ENCODE results near the gene MAGIX.

Gene MAGIX

GRCh38 chrX:49184294-49185281 is 22.0 kb downstream of the MAGIX start:
- H4K20me1 ChIP-seq (ENCODE audit: insufficient read depth, low read length), result no peaks in the 10 kb centered on the region
- H3K4me2 ChIP-seq (ENCODE audit: low read length), result peak overlapping the region; percentile 94
- peaks cover 20% of the 10 kb centered on the region for H3K36me3 ChIP-seq (ENCODE audit: insufficient read depth, low read length)
- no peaks in the 10 kb centered on the region for H3K9me3 ChIP-seq (ENCODE audit: low read length)
- H3K4me3 ChIP-seq (ENCODE audit: low read depth, low read length, poor library complexity, severe bottlenecking), result peak overlapping the region; percentile 90
- no peaks in the 10 kb centered on the region for H3K27me3 ChIP-seq (ENCODE audit: insufficient read depth, low read length)
- H3K9me2 ChIP-seq (ENCODE audit: low read depth, low read length), result no peaks in the 10 kb centered on the region
- peak overlapping the region; percentile 85 for H3K9ac ChIP-seq (ENCODE audit: low read length)
- no peaks in the 10 kb centered on the region for H3F3A ChIP-seq (ENCODE audit: insufficient read depth, low read length)
- no peaks in the 10 kb centered on the region for H3K79me2 ChIP-seq (ENCODE audit: insufficient read depth, low read length)
- TF ChIP-seq, protein P1, sequence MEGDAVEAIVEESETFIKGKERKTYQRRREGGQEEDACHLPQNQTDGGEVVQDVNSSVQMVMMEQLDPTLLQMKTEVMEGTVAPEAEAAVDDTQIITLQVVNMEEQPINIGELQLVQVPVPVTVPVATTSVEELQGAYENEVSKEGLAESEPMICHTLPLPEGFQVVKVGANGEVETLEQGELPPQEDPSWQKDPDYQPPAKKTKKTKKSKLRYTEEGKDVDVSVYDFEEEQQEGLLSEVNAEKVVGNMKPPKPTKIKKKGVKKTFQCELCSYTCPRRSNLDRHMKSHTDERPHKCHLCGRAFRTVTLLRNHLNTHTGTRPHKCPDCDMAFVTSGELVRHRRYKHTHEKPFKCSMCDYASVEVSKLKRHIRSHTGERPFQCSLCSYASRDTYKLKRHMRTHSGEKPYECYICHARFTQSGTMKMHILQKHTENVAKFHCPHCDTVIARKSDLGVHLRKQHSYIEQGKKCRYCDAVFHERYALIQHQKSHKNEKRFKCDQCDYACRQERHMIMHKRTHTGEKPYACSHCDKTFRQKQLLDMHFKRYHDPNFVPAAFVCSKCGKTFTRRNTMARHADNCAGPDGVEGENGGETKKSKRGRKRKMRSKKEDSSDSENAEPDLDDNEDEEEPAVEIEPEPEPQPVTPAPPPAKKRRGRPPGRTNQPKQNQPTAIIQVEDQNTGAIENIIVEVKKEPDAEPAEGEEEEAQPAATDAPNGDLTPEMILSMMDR (IDR thresholded peaks at IDR 0.05; ENCODE audit: low read length), result no peak
- no peak for TF ChIP-seq EZH2 (IDR thresholded peaks at IDR 0.05; ENCODE audit: borderline replicate concordance, low read length)
- no peak overlapping the region for H2AFZ ChIP-seq (ENCODE audit: low read length)
- H3K4me1 ChIP-seq (ENCODE audit: insufficient read depth, low read length, severe bottlenecking), result peaks cover 17% of the 10 kb centered on the region
- H3K27ac ChIP-seq (ENCODE audit: low read depth, low read length, poor library complexity, severe bottlenecking), result peak overlapping the region; percentile 57

- Histone ChIP-seq H3K9me2 (ENCODE audit: low read depth, low read length) (no peaks in the 10 kb centered on the region), H3K9ac (ENCODE audit: low read length) (peak within 1 kb of the TSS; percentile 85), H3F3A (ENCODE audit: insufficient read depth, low read length) (no peaks in the 10 kb centered on the region), H2AFZ (ENCODE audit: low read length) (no peak within 1 kb of the TSS), H3K4me2 (ENCODE audit: low read length) (peak within 1 kb of the TSS; percentile 94), H3K36me3 (ENCODE audit: insufficient read depth, low read length) (peaks cover 16% of the 10 kb centered on the region), H3K27ac (ENCODE audit: low read depth, low read length, poor library complexity, severe bottlenecking) (peak within 1 kb of the TSS; percentile 57), H3K79me2 (ENCODE audit: insufficient read depth, low read length) (no peaks in the 10 kb centered on the region), H3K9me3 (ENCODE audit: low read length) (no peaks in the 10 kb centered on the region), H3K4me3 (ENCODE audit: low read depth, low read length, poor library complexity, severe bottlenecking) (peak within 1 kb of the TSS; percentile 90), H4K20me1 (ENCODE audit: insufficient read depth, low read length) (no peaks in the 10 kb centered on the region), H3K4me1 (ENCODE audit: insufficient read depth, low read length, severe bottlenecking) (peaks cover 20% of the 10 kb centered on the region), H3K27me3 (ENCODE audit: insufficient read depth, low read length) (no peaks in the 10 kb centered on the region)
- TF ChIP-seq EZH2 (IDR thresholded peaks at IDR 0.05; ENCODE audit: borderline replicate concordance, low read length), result no peak
- TF ChIP-seq, protein P1 (IDR thresholded peaks at IDR 0.05; ENCODE audit: low read length), result peak; percentile 66
Observed at GRCh38 chrX:49186125-49187027, 23.8 kb downstream of the MAGIX start, which contains the start of gene PRICKLE3. PRICKLE3 (minus strand) TSS chrX:49186373; CDS start chrX:49186297, 76 bp downstream.

DNA sequence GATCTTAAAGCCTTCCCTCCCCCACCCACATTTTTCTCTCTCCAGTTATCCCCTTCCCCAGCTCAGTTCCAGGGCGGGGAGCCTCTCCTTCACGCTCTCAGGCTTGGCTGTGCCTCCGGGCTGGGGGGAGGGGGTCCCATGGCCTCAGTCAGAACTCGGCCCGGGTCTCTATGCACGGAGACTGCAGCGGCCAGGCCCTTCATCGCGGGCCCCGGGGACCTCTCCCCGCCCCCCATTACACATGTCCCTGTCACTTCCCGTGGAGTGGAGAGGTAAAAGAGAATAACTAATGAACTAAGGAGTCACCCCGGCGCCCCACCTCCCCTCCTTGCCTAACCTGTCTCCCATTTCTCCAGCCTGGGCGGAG is 24.5 kb downstream of the MAGIX start:
- Histone ChIP-seq H3K4me3 (ENCODE audit: low read depth, low read length, poor library complexity, severe bottlenecking) (no peak overlapping the region), H2AFZ (ENCODE audit: low read length) (no peak overlapping the region), H3K27ac (ENCODE audit: low read depth, low read length, poor library complexity, severe bottlenecking) (peak overlapping the region; percentile 45), H3K36me3 (ENCODE audit: insufficient read depth, low read length) (peaks cover 16% of the 10 kb centered on the region), H3K9me2 (ENCODE audit: low read depth, low read length) (no peaks in the 10 kb centered on the region), H3K9ac (ENCODE audit: low read length) (peak overlapping the region; percentile 85; the same call in 1 of the 2 replicates), H3K9me3 (ENCODE audit: low read length) (no peaks in the 10 kb centered on the region), H3K79me2 (ENCODE audit: insufficient read depth, low read length) (no peaks in the 10 kb centered on the region), H3K4me2 (ENCODE audit: low read length) (peak overlapping the region; percentile 94; the same call in 1 of the 2 replicates), H4K20me1 (ENCODE audit: insufficient read depth, low read length) (no peaks in the 10 kb centered on the region), H3K27me3 (ENCODE audit: insufficient read depth, low read length) (no peaks in the 10 kb centered on the region), H3F3A (ENCODE audit: insufficient read depth, low read length) (no peaks in the 10 kb centered on the region), H3K4me1 (ENCODE audit: insufficient read depth, low read length, severe bottlenecking) (peaks cover 22% of the 10 kb centered on the region)
- TF ChIP-seq EZH2 (IDR thresholded peaks at IDR 0.05; ENCODE audit: borderline replicate concordance, low read length), result no peak
- TF ChIP-seq, protein P1 (IDR thresholded peaks at IDR 0.05; ENCODE audit: low read length), result no peak

Measured in OCI-LY1 (cell line).